HG03460 (cell line): ENCODE measurements around the gene MINDY3.
"Not testable (repeated sequence)": the region's sequence is repeated elsewhere in the genome, so short reads cannot be mapped to it uniquely, and the experiment has no call there.

Experiments
- ATAC-seq: cut with Tn5 transposase; IDR thresholded peaks from one replicate; pipeline ENCODE4 v1.9.1; 2021; ENCODE audit not compliant: unreplicated experiment

Gene MINDY3

DNA sequence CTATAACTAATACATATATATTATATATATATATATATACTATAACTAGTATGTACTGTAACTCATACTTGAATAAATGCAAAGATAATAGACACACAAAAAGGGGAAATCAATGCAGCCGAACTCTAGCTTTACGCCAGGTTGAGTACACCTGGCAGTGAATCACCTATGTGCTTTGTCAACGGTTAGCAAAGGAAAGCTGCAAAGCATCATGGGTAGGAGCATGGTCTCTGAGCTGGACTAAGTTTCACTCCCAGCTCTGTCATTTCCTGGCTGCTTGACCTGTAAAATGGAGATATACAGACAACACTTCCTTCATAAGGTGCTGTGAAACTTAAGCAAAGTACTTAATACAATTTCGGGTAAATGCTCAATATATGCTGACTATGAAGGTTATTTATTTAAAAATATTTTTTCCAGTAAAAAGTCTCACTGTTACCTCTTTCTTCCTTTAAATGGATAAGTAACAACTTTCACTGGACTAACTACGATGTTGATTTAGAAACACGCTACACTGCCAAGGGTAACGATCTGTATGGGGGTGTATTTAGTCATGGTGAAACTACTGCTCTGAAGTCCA is 78.8 kb downstream of the MINDY3 start:
- no peak for ATAC-seq

DNA sequence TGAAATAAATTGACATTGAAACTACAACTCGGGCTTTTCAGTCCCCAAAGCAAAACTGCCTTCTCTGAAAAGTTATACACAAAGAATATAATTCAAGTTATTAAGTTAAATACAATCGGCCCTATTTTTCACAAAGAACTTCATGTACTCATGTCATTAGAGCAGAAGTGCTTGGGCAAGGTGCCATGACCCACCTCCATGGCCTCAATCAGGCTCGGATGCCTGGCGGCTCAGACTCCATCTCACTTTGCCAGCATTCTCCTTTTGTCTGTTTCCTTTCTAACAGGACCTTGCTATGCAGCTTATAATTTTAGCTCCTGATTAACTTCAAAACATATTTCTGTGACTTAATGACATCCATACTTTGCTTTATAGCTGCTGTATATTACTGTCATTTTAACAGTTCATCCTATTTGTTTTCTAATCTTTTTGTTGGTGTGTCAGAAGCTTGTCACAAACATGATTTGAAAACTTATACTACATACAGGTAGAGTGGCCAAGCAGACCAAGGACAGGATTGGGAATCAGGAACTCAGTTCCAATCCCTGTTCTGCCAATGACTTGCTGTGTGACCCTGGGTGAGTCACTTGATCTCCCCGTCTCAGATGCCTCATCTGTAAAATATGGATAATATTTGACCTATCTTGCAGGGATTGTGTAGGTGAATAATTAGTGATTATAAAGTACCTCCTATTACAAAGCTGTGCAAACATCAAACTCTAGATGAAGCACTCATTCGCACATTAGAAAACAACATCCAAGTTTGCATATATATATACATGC is 79.8 kb downstream of the MINDY3 start:
- ATAC-seq: no peak

DNA sequence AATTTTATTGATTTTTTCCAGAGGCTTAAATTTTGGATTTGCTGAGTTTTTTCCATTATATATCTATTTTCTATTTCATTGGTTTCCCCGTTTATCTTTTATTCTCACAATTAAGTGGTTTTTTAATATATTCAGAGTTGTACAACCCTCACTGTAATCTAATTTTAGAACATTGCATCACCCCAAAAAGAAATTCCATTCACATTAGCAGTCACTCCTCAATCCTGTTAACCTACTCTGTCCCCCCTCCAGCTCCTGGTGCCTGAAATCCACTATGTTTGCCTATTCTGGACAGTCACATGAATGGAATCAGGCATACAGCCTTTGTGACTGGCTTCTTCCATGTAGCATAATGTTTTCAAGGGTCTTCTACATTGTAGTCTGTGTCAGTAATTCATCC is 84.8 kb downstream of the MINDY3 start:
- ATAC-seq: no peak

DNA sequence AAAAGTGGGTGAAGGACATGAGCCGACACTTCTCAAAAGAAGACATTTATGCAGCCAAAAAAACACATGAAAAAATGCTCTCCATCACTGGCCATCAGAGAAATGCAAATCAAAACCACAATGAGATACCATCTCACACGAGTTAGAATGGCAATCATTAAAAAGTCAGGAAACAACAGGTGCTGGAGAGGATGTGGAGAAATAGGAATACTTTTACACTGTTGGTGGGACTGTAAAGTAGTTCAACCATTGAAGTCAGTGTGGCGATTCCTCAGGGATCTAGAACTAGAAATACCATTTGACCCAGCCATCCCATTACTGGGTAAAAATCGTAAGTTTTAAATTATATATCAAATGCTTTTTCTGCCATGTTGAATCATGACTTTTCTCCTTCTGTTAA is 85.8 kb downstream of the MINDY3 start:
- not testable (repeated sequence) for ATAC-seq

DNA sequence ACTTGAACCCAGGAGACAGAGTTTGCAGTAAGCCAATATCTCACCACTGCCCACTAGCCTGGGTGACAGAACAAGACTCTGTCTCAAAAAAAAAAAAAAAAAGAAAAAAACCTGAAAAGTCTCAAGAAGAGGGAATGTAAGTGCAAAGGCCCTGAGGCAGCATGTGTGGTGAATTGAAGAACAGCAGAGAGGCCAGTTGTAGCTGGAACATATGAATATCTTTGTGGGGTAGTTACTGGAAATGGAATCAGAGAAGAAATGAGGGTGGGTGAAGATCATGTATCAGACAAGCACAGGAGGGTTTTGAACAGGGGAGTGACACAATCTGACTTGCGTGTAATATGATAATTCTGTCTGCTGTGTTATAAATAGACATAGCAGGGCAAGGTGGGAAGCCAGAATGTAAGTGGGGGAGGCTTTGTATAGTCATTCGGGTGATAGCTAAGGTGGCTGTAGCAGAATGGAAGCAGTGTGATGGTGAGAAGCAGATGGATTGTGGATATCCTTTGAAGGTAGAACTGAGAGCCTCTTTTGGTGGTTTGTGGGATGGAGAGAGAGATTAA is 95.3 kb downstream of the MINDY3 start:
- ATAC-seq: no peak

DNA sequence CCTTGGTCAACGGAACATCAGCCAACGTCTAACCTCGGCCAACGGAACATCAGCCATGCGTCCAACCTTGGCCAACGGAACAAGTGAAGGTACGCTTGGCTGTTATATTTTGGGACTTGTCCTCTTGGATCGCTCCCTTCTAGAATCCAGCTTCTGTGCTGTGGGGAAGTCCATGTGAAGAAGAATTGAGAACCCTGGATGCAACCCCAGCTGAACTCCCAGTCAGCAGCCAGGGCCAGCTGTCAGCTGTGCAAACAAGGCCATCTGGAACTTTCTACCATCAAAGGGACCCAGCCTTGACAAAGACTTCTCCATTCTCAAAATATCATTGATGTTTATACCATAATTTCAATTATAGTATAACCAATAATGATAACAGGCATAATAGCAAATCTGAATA is 97.3 kb downstream of the MINDY3 start:
- ATAC-seq: no peak

DNA sequence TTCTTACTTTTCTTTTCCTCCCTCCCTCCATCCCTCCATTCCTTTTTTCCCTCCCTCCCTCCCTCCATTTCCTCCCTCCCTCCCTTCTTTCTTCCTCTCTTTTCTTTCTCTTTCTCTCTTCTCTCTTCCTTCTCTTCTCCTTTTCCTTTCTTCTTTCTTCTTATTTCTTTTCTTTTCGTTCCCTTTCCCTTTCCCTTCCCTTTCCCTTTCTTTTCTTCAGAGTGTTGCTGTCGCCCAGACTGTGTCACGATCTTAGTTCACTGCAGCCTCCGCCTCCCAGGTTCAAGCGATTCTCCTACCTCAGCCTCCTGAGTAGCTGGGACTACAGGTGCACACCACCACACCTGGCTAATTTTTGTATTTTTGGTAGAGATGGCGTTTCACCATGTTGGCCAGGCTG is 98.1 kb downstream of the MINDY3 start:
- ATAC-seq: not testable (repeated sequence)

DNA sequence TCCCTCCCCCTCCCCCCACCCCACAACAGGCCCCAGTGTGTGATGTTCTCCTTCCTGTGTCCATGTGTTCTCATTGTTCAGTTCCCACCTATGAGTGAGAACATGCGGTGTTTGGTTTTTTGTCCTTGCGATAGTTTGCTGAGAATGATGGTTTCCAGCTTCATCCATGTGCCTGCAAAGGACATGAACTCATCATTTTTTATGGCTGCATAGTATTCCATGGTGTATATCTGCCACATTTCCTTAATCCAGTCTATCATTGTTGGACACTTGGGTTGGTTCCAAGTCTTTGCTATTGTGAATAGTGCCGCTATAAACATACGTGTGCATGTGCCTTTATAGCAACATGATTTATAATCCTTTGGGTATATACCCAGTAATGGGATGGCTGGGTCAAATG is 99.1 kb downstream of the MINDY3 start:
- not testable (repeated sequence) for ATAC-seq

DNA sequence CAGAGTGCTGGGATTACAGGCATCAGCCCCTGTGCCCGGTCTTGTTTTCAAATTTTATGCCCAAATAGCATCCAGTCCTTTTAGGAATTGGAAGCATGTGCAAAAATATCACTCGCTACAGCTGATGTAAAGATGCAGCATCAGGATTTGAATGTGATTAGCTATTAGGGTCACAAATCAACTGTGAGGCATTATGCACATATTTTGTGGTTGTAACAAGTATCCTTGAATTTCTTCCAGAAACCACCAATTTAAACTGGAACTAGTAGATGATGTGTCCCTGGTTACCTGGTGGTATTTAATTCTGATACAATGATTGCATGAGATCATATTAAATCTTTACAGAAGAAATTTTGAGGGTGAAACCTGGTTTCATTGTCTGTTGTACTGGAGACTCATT is 99.6 kb downstream of the MINDY3 start:
- no peak for ATAC-seq

DNA sequence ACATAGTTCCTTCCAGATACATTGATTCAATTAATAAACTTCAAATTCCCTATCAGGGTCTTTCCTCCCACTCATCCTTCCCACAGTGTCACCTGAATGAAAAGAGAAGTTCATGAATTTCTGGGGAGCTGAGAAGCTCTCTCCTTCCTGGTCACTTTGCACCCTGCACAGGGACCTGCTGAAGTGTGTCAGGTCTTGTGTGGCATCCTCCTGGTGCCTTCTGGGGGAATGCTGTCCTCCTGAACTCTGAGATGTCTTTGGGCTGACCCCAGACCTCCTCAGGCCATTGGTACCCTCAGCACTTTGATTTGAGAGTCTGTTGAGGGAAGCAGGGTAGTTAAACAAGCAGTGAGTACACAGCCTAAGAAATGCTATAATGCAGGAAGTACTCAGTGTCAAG is 101.0 kb downstream of the MINDY3 start:
- no peak for ATAC-seq

DNA sequence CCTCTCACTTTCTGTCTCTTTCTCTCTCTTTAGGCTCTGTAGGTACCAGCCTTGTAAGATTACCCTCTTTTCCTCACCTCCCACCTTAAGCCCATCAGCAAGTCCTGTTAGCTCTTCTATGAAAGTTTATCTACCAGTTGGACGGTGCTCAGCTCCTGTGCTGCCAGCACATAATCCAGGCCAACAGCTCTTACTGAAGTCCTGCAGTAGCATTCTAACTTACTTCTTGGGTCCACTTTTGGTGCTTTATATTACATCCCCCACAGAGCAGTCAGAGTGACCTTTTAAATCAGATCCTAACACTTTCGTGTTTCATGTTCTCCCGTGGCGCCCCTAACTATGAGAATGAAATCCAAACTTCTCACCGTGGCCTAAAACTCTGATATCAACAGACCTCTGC is 101.7 kb downstream of the MINDY3 start:
- no peak for ATAC-seq

DNA sequence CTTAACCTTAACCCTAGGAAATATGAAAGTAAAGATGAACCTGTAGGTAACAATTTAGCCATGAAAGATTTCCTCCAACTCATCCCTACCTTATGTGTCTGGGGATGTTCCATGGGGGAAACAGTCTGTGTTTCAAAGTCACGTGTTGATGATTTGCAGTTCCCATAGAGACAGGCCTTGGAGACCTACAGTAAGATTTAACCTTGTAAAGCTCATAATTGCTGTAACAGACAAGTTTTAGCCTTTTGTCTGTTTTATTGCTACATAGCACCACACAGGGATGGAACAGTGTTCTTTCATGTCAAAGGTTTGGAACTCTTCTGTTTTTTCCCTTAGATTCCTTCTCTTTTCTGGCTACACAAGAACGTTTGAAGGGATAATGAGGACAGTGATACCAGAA is 105.4 kb downstream of the MINDY3 start:
- ATAC-seq: no peak

DNA sequence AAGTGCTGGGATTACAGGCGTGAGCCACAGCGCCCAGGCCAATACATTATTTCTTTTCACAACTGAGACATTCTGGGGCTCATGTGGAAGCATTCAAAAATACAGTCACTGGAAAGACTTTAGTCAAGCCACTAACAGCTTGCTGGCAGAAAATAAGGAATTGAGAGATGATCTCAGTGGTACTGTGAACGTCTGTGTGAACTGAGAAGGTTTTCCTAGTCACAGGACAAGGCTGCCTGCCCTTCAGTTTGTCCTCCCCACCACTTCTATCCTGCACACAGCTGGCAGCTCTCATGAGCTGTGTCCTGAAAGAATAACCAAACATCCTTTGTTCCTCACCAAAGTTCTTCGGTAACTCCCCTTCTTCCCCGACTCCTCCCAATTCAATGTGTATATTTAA is 109.3 kb downstream of the MINDY3 start:
- ATAC-seq: no peak

DNA sequence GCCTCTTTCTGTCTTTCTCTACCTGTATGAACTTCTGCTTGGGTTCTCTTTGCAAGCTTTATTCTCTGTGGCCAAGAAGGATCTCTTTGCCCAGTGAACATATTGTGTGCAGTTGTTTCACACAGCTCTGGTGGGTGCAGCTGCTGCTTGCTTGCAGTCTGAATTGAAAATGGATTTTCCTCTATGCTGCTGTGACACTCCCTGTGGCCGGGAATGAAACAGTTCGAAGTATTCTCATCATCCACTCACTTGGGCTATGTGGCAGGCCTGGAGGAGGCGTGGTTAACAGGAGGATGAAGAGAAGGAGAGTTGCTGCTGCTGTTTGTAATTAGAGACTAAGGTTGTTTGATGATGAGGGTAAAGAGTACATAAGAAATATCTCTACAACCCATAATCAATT is 112.2 kb downstream of the MINDY3 start:
- no peak for ATAC-seq

DNA sequence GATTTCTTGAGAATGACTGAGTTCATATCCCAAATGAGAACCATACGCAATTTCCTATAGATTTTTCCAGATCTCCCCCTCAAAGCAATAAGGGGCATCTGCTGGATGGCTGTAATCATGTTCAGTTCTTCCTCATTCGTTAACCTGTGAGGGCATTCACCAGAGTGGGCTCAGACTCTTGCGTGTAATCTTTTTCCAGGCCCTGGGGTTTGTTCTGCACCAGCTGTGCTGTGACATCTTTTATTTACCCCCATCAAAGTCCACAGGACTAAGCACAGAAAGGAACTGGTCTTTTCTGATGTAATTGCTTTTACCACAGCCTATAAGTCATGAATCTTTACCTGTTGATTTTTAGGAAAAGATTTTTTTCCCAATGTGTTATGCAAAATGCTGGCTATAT is 112.7 kb downstream of the MINDY3 start:
- no peak for ATAC-seq

DNA sequence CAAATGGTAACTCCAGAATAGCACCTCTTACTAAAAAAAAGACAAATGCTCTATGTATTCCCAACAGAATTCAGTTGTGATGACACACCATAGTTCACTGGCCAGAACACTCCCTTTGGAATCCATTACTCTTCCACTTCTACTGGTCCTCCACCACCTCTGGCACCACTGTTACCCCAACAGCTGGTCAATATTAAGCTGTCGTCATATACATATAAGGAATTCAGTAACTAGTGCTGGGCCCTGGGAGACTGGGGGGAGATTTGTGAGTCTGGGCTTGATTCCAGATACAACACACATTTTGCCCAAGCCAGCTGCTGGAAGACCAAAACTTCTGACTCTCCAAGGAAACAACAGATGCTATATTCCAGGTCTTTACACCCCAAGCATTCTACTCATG is 114.6 kb downstream of the MINDY3 start:
- ATAC-seq: no peak

DNA sequence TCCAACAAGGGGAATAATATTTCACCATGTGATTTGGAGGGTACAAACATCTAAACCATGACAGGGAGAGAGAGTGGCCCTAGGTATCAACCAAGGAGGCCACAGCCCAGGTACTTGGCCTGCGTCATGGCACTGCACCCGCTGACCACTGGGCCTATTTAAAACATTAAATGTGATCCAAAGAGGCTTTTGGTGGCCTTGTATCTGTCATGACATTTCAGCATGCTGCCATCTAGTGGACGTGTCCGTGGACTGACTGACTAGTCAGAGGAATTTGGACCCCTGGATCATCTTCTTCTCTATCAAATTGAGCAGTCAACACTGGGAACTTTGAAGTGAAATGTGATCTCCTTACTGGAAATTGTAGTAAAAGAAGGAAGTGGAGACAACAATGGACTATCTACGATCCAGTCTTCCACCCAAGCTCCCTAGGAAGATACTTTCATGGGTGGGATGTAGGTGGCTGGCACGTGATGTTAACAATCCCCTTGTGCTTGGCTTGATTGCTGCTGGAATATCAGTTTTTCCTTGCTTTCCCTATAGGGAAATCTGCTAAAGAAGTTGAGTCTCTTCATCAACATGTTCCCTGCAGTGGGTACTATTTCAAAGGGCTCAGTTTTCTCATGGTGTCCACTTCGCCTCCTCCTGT is 116.0 kb downstream of the MINDY3 start:
- ATAC-seq: no peak

DNA sequence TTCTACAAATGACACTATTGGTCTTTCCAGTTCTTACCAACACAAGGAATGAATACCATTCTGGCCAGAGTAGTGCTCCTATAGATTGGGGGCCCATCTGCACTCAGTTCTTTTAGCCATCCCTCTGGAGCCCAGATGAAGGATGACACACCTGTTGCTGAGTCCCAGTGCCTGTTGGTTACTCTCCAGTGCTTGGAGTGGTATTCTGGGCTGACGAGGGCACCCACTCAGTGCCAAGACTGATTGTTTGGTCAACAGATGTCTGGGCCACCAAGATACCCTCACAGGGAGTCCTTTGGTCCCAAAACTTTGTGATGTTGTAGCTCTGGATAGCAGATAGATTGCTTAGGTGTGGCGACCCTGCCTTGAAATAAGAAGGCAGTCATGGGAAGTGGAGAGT is 116.9 kb downstream of the MINDY3 start:
- no peak for ATAC-seq

DNA sequence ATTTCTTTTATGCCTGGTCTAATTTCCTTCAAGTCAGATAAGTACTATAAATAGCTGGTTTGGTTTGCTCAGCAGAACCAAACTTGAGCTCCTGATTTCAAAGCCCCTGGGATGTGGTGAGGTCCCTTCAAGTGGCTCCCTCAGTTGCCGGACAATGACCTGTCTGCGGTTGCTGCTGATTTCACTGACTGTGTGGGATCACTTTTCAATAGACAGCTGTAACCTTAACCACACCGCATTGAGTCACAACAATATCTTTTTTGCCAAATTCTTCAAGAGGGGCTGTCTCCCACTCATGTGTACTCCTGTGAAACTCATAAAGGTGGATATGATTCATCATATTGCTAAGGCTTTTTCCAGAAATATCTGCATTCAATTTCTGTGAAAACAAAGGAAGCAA is 117.5 kb downstream of the MINDY3 start:
- ATAC-seq: no peak

DNA sequence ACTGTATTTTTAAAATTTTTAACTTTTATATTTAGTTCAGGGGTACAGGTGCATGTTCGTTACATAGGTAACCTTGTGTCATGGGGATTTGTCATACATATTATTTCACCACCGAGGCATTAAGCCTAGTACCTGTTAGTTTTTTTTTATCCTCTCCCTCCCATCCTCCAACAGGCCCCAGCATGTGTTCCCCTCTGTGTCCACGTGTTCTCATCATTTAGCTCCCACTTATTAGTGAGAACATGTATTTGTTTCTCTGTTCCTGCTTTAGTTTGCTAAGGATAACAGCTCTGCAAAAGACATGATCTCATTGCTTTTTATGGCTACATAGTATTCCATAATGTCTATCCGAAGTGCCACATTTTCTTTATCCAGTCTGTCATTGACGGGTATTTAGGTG is 118.2 kb downstream of the MINDY3 start:
- ATAC-seq: no peak

DNA sequence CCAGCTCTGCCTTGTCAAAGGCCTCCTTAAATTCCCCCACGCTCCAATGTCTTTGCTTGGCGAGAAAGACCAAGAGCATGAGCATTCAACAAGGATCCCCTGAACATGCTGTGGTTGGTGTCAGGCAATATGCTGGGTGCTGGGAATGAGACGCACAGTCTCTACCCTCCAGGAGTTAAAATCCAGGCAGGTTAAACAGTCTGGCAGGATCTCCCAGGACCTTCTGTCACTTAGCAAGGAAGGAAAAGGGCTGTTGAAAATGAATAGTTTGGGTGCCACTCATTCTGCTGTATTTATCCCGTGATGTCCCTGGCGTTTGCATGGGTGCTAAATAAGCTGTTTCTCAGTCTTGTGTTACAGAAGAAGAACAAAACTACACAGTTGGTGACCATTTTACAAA is 118.7 kb downstream of the MINDY3 start:
- ATAC-seq: no peak

DNA sequence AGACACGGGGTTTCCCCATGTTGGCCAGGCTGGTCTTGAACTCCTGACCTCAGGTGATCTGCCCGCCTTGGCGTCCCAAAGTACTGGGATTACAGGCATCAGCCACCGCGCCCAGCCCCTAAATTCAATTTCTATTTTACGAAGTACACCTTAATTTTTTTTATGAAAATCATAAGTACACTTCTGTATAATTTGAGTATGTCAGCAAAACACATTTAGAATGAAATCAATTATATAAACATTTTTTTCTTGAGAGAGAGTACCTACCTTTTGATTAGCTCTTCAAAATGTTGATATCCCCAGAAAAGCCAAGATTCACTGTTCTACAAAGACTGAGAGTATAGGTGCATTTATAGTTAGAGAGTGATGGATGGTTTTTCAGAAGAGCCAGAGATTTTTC is 120.0 kb downstream of the MINDY3 start:
- no peak for ATAC-seq
